ENCODE data around the gene GPR85. TPM values are rescaled to one million over a fixed set of nuclear protein-coding genes. Genes with fewer than 3 reads are reported as not detected.

Gene GPR85
- total RNA-seq, 3 donors from 2014 or later (not counting 1 experiment from before 2014, with no cell fraction given): not detected

DNA sequence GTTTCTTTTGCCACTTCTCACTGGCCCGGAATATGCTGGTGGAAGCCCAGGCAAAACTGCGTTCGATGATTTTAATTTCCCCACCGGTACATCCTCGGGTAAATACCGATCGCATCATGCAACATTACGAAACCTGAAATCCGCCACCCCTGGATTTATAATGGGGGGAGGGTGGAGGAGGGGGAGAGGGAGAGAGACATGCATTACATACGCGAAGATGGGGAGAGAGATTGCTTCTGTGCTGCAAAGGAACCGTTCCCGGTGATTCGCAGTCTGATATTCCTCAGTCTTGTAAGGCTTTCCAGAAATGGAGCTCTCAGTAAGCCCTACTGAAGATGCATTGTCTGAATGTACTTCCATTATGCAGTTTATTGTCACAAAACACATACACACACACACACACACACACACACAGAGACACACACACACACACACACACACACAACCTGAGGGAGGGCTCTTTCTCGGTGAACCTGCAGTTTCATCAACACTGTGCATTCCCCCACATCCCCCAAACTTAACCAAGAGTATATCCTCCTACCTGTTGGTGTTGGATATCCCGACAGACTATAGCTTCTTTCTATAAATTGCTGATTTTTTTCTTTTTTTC is 741 bp downstream of the GPR85 start:
- ATAC-seq (no peak), DNase-seq (no peak)
- H3K4me3 Mint-ChIP-seq: no peak overlapping the region
- no peaks in the 10 kb centered on the region for H3K4me1 Mint-ChIP-seq
- no peaks in the 10 kb centered on the region for H3K36me3 ChIP-seq (ENCODE audit: control insufficient read depth, insufficient read depth, low read length)
- peaks cover 27 to 37% of the 10 kb centered on the region in 2 donors for H3K27me3 Mint-ChIP-seq (ENCODE audit: low read depth in 2 of 2)
- no peaks in the 10 kb centered on the region for H3K36me3 Mint-ChIP-seq
- no peak overlapping the region for H3K4me3 ChIP-seq (ENCODE audit: low read length)
- H3K27me3 ChIP-seq (ENCODE audit: control insufficient read depth, insufficient read depth, low read length): no peaks in the 10 kb centered on the region
- H3K9me3 ChIP-seq (ENCODE audit: control insufficient read depth, insufficient read depth, low read length): no peaks in the 10 kb centered on the region
- H3K4me1 ChIP-seq (ENCODE audit: control insufficient read depth, insufficient read depth, low read length): peaks cover 2% of the 10 kb centered on the region
- TF ChIP-seq, protein P1, sequence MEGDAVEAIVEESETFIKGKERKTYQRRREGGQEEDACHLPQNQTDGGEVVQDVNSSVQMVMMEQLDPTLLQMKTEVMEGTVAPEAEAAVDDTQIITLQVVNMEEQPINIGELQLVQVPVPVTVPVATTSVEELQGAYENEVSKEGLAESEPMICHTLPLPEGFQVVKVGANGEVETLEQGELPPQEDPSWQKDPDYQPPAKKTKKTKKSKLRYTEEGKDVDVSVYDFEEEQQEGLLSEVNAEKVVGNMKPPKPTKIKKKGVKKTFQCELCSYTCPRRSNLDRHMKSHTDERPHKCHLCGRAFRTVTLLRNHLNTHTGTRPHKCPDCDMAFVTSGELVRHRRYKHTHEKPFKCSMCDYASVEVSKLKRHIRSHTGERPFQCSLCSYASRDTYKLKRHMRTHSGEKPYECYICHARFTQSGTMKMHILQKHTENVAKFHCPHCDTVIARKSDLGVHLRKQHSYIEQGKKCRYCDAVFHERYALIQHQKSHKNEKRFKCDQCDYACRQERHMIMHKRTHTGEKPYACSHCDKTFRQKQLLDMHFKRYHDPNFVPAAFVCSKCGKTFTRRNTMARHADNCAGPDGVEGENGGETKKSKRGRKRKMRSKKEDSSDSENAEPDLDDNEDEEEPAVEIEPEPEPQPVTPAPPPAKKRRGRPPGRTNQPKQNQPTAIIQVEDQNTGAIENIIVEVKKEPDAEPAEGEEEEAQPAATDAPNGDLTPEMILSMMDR (IDR thresholded peaks at IDR 0.05): no peak
- H3K27ac ChIP-seq (ENCODE audit: low read length): no peak overlapping the region
- WGBS (ENCODE audit: insufficient coverage): 40% methylated on average over 15 of the region's 16 CpGs
- H3K9me3 Mint-ChIP-seq: no peaks in the 10 kb centered on the region
- no peak overlapping the region for H3K27ac Mint-ChIP-seq
- intact Hi-C loops (cut with micrococcal nuclease): no loop called here

DNA sequence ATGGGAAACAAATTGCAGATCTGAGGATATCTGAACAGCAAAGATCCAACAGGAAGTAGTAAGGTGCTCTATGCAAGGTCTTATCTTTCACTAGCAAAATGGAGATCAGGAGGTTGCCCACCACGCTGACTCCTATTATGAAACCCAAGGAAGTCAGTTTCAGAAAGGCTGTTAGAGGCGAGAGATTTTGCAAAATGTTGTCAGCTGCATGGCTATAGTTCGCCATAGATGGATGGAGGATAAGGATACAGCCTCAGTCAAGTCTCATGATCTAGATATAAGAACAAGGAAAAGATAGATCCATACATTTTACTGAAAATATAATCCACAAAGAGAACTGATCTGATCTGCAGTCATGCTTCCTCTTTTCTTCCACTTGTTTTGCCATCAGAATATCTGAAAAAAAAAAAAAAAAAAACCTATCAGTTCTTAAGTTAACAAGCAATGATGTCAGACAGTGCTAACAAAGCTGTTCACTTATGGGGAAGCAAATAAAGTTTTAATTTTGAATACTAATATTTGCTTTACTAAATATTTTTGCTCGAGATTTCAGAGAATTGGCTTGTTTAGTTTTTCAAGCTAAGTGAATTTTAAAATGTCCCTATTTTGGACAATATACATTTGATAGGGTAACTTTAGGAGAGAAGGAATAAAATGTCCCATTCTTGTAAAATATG is 2.0 kb downstream of the GPR85 start:
- Histone ChIP-seq H3K4me3 (ENCODE audit: low read length) (no peak overlapping the region), H3K36me3 (ENCODE audit: control insufficient read depth, insufficient read depth, low read length) (no peaks in the 10 kb centered on the region), H3K27me3 (ENCODE audit: control insufficient read depth, insufficient read depth, low read length) (no peaks in the 10 kb centered on the region), H3K9me3 (ENCODE audit: control insufficient read depth, insufficient read depth, low read length) (no peaks in the 10 kb centered on the region), H3K27ac (ENCODE audit: low read length) (no peak overlapping the region), H3K4me1 (ENCODE audit: control insufficient read depth, insufficient read depth, low read length) (peaks cover 2% of the 10 kb centered on the region)
- H3K36me3 Mint-ChIP-seq: no peaks in the 10 kb centered on the region
- H3K27ac Mint-ChIP-seq: no peak overlapping the region
- no peaks in the 10 kb centered on the region for H3K9me3 Mint-ChIP-seq
- TF ChIP-seq, protein P1 (IDR thresholded peaks at IDR 0.05): no peak
- no peaks in the 10 kb centered on the region for H3K4me1 Mint-ChIP-seq
- H3K27me3 Mint-ChIP-seq (ENCODE audit: low read depth in 2 of 2): peaks cover 27 to 37% of the 10 kb centered on the region in 2 donors
- intact Hi-C loops (cut with micrococcal nuclease): no loop called here
- H3K4me3 Mint-ChIP-seq: no peak overlapping the region
- DNase-seq: no peak
- WGBS (ENCODE audit: insufficient coverage): 63% methylated on average over 3 of the region's 4 CpGs
- ATAC-seq: no peak

DNA sequence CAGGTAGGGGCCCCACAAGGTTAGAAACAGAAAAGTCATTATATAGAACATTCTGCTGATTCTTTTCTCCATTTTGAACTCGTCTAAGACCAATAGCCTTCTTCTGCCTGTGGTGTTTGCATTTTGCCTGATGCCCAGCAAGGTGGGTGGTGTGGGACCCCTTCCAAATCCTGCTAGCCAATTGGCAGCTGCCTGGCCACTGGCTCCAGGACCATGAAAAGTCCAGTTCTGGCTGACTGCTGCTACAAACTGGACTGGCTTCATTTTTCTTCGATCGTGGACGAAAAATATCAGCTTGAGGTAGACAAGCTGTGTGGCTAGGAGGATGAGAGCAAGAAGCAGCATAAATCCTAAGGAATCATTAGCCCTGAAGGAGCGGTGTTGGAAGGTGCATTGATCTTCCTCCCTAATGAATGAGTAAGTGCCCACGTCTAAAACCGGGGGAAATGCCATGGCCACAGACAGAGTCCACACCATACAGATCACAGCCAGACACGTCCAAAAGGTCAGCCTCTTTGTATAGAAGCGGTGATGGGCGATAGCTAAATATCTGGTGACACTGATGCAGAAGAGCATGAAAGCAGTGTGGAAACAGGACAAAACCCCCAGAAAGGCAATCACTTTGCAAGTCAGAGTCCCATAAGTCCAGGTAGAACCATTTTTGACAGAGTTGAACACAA is 2.7 kb downstream of the GPR85 start:
- Histone ChIP-seq H3K4me3 (ENCODE audit: low read length) (no peak overlapping the region), H3K36me3 (ENCODE audit: control insufficient read depth, insufficient read depth, low read length) (no peaks in the 10 kb centered on the region), H3K4me1 (ENCODE audit: control insufficient read depth, insufficient read depth, low read length) (peaks cover 2% of the 10 kb centered on the region), H3K9me3 (ENCODE audit: control insufficient read depth, insufficient read depth, low read length) (no peaks in the 10 kb centered on the region), H3K27me3 (ENCODE audit: control insufficient read depth, insufficient read depth, low read length) (no peaks in the 10 kb centered on the region), H3K27ac (ENCODE audit: low read length) (no peak overlapping the region)
- no peaks in the 10 kb centered on the region for H3K4me1 Mint-ChIP-seq
- H3K36me3 Mint-ChIP-seq: no peaks in the 10 kb centered on the region
- H3K27ac Mint-ChIP-seq: no peak overlapping the region
- ATAC-seq (no peak), DNase-seq (no peak)
- 92% methylated on average over 10 of the region's 10 CpGs for WGBS (ENCODE audit: insufficient coverage)
- intact Hi-C loops (cut with micrococcal nuclease): no loop called here
- TF ChIP-seq, protein P1 (IDR thresholded peaks at IDR 0.05): no peak
- peaks cover 27 to 37% of the 10 kb centered on the region in 2 donors for H3K27me3 Mint-ChIP-seq (ENCODE audit: low read depth in 2 of 2)
- no peak overlapping the region for H3K4me3 Mint-ChIP-seq
- H3K9me3 Mint-ChIP-seq: no peaks in the 10 kb centered on the region
